ENCODE measurements around the gene USP24.
A peak's percentile ranks its signal among the peaks of the same experiment; 100 is the strongest.
"Not testable (repeated sequence)": the region's sequence is repeated elsewhere in the genome, so short reads cannot be mapped to it uniquely, and the experiment has no call there.

The USP24 gene

DNA sequence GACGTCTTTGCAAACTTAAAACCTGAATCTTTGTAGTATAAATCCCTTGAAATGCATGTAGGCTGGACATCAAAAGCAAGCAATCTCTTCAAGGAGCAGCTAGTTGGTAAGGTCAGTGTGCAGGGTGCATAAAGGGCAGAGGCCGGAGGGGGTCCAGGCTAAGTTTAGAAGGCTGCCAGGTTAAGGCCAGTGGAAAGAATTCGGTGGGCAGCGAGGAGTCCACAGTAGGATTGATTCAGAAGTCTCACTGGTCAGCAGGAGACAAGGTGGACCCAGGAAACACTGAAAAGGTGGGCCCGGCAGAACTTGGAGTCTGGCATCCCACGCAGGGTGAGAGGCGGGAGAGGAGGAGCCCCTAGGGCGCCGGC is 176.2 kb downstream of the USP24 start:
- Histone ChIP-seq H3K9me3 (ENCODE audit: insufficient read depth, low read depth, low read length) (no peaks in the 10 kb centered on the region), H3K4me1 (ENCODE audit: insufficient read depth, low read length) (peaks cover 7% of the 10 kb centered on the region), H3K27ac (ENCODE audit: low read length) (no peak overlapping the region), H3K36me3 (ENCODE audit: insufficient read depth, low read depth, low read length) (no peaks in the 10 kb centered on the region), H3K4me3 (ENCODE audit: low read length) (peak overlapping the region; percentile 71; the same call in 1 of the 2 replicates), H3K9ac (ENCODE audit: low read depth, low read length) (no peak overlapping the region; the same call in 1 of the 2 replicates), H3K27me3 (ENCODE audit: insufficient read depth, low read length) (peaks cover 50% of the 10 kb centered on the region)

DNA sequence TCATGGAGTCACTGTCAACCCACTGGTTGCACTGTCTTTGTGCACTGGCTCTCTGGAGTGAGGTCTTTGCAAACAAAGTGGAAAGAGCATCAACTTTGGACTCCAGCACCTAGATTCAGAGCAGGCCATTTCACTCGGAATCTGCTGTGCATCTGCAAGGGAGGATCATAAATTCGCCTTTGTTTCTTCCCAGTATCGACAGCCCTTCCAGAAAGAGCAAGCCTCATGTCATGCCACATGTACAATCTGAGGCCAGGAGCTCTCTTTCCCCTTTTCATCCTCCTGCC is 176.7 kb downstream of the USP24 start:
- Histone ChIP-seq H3K9ac (ENCODE audit: low read depth, low read length) (no peak overlapping the region), H3K4me1 (ENCODE audit: insufficient read depth, low read length) (peaks cover 7% of the 10 kb centered on the region), H3K36me3 (ENCODE audit: insufficient read depth, low read depth, low read length) (no peaks in the 10 kb centered on the region), H3K27ac (ENCODE audit: low read length) (no peak overlapping the region), H3K4me3 (ENCODE audit: low read length) (no peak overlapping the region), H3K9me3 (ENCODE audit: insufficient read depth, low read depth, low read length) (no peaks in the 10 kb centered on the region), H3K27me3 (ENCODE audit: insufficient read depth, low read length) (peaks cover 50% of the 10 kb centered on the region)

GRCh38 chr1:55037733-55038551 is 177.2 kb downstream of the USP24 start:
- no peak overlapping the region for H3K27ac ChIP-seq (ENCODE audit: low read length)
- H3K36me3 ChIP-seq (ENCODE audit: insufficient read depth, low read depth, low read length) = no peaks in the 10 kb centered on the region
- H3K4me1 ChIP-seq (ENCODE audit: insufficient read depth, low read length) = peaks cover 7% of the 10 kb centered on the region
- no peak overlapping the region for H3K4me3 ChIP-seq (ENCODE audit: low read length)
- peaks cover 50% of the 10 kb centered on the region for H3K27me3 ChIP-seq (ENCODE audit: insufficient read depth, low read length)
- no peaks in the 10 kb centered on the region for H3K9me3 ChIP-seq (ENCODE audit: insufficient read depth, low read depth, low read length)
- H3K9ac ChIP-seq (ENCODE audit: low read depth, low read length) = no peak overlapping the region

DNA sequence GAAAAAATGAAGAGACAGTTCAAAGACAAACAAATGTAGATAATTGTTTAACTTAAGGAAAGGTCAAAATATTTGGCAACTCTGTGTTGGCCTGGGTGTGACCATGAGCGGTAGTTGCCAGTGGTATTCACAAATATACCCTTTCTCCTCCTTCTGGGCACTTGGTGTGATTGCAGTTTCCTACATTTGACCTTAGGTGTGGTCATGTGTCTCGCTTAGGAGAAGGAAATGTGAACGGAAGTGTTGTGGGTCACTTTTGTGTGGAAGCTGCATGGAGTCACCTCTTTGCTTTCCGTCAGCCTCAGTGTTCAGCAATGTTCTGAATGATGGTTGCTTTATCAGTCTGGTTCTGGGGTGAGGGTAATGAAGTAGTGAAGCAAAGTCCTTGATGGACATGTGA is 179.3 kb downstream of the USP24 start:
- Histone ChIP-seq H3K36me3 (ENCODE audit: insufficient read depth, low read depth, low read length) (no peaks in the 10 kb centered on the region), H3K9me3 (ENCODE audit: insufficient read depth, low read depth, low read length) (no peaks in the 10 kb centered on the region), H3K4me3 (ENCODE audit: low read length) (no peak overlapping the region), H3K27me3 (ENCODE audit: insufficient read depth, low read length) (peaks cover 41% of the 10 kb centered on the region), H3K9ac (ENCODE audit: low read depth, low read length) (no peak overlapping the region), H3K4me1 (ENCODE audit: insufficient read depth, low read length) (peaks cover 7% of the 10 kb centered on the region), H3K27ac (ENCODE audit: low read length) (no peak overlapping the region)

GRCh38 chr1:55034476-55035133 is 180.6 kb downstream of the USP24 start:
- H3K4me3 ChIP-seq (ENCODE audit: low read length) = no peak overlapping the region
- H3K27me3 ChIP-seq (ENCODE audit: insufficient read depth, low read length) = peaks cover 28% of the 10 kb centered on the region
- no peak overlapping the region for H3K27ac ChIP-seq (ENCODE audit: low read length)
- H3K9ac ChIP-seq (ENCODE audit: low read depth, low read length) = no peak overlapping the region
- no peaks in the 10 kb centered on the region for H3K9me3 ChIP-seq (ENCODE audit: insufficient read depth, low read depth, low read length)
- H3K36me3 ChIP-seq (ENCODE audit: insufficient read depth, low read depth, low read length) = no peaks in the 10 kb centered on the region
- H3K4me1 ChIP-seq (ENCODE audit: insufficient read depth, low read length) = peaks cover 7% of the 10 kb centered on the region

DNA sequence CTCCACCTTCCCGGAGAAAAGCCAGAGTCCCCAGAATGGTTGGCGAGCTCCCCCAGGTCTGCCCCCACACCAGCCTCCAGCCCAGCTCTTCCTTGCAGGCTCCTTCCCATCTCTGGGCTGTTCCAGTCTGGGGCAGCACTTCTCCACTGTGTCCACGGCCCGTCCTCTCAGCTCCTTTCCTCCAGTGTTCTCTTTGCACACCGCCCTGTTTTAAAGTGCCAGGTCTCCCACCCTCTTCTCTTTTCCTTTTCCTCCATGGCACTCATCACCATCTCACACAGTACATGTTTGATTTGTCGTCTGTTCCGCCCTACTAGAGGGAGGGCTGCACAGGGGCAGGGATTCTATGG is 181.9 kb downstream of the USP24 start:
- no peaks in the 10 kb centered on the region for H3K4me1 ChIP-seq (ENCODE audit: insufficient read depth, low read length)
- H3K36me3 ChIP-seq (ENCODE audit: insufficient read depth, low read depth, low read length) = no peaks in the 10 kb centered on the region
- H3K9me3 ChIP-seq (ENCODE audit: insufficient read depth, low read depth, low read length) = no peaks in the 10 kb centered on the region
- no peak overlapping the region for H3K9ac ChIP-seq (ENCODE audit: low read depth, low read length)
- H3K27me3 ChIP-seq (ENCODE audit: insufficient read depth, low read length) = peaks cover 15% of the 10 kb centered on the region
- H3K4me3 ChIP-seq (ENCODE audit: low read length) = no peak overlapping the region
- no peak overlapping the region for H3K27ac ChIP-seq (ENCODE audit: low read length)

GRCh38 chr1:55031098-55031497 is 184.1 kb downstream of the USP24 start:
- not testable (repeated sequence) for H3K27me3 ChIP-seq (ENCODE audit: insufficient read depth, low read length)

GRCh38 chr1:55026682-55027081 is 188.5 kb downstream of the USP24 start:
- not testable (repeated sequence) for H3K4me3 ChIP-seq (ENCODE audit: low read length); H3K27me3 ChIP-seq (ENCODE audit: insufficient read depth, low read length); H3K27ac ChIP-seq (ENCODE audit: low read length); H3K4me1 ChIP-seq (ENCODE audit: insufficient read depth, low read length); H3K9me3 ChIP-seq (ENCODE audit: insufficient read depth, low read depth, low read length); H3K36me3 ChIP-seq (ENCODE audit: insufficient read depth, low read depth, low read length); H3K9ac ChIP-seq (ENCODE audit: low read depth, low read length)

More at GRCh38 chr1:55031098-55031497, 184.1 kb downstream of the USP24 start:
- H3K9me3 ChIP-seq (ENCODE audit: insufficient read depth, low read depth, low read length); H3K36me3 ChIP-seq (ENCODE audit: insufficient read depth, low read depth, low read length); H3K4me3 ChIP-seq (ENCODE audit: low read length); H3K4me1 ChIP-seq (ENCODE audit: insufficient read depth, low read length); H3K27ac ChIP-seq (ENCODE audit: low read length); H3K9ac ChIP-seq (ENCODE audit: low read depth, low read length): not testable (repeated sequence)

DNA sequence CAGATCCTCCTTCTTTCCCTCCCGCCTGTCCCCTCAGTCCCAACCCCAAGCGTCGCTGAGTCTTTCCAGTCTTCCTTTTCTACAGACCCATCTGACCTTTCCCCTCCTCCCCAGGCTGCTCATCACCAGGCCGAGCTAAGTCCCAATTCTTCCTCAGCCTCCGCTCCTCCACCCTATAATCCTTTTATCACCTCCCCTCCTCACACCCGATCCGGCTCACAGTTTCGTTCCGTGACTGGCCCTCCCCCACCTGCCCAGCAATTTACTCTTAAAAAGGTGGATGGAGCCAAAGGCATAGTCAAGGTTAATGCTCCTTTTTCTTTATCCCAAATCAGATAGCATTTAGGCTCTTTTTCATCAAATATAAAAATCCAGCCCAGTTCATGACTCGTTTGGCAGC is 191.0 kb downstream of the USP24 start:
- not testable (repeated sequence) for H3K4me3 ChIP-seq (ENCODE audit: low read length); H3K36me3 ChIP-seq (ENCODE audit: insufficient read depth, low read depth, low read length); H3K9ac ChIP-seq (ENCODE audit: low read depth, low read length); H3K9me3 ChIP-seq (ENCODE audit: insufficient read depth, low read depth, low read length); H3K27ac ChIP-seq (ENCODE audit: low read length); H3K4me1 ChIP-seq (ENCODE audit: insufficient read depth, low read length); H3K27me3 ChIP-seq (ENCODE audit: insufficient read depth, low read length)

- Histone ChIP-seq H3K36me3 (ENCODE audit: insufficient read depth, low read depth, low read length) (no peaks in the 10 kb centered on the region), H3K9me3 (ENCODE audit: insufficient read depth, low read depth, low read length) (no peaks in the 10 kb centered on the region), H3K9ac (ENCODE audit: low read depth, low read length) (peak overlapping the region; percentile 28; the same call in 1 of the 2 replicates), H3K4me1 (ENCODE audit: insufficient read depth, low read length) (peaks cover 3% of the 10 kb centered on the region; the same call in 1 of the 2 replicates), H3K27ac (ENCODE audit: low read length) (no peak overlapping the region), H3K4me3 (ENCODE audit: low read length) (no peak overlapping the region), H3K27me3 (ENCODE audit: insufficient read depth, low read length) (no peaks in the 10 kb centered on the region)
These were observed 193.1 kb downstream of the USP24 start for GRCh38 chr1:55021942-55022546.

GRCh38 chr1:55018395-55018794 is 196.8 kb downstream of the USP24 start:
- Histone ChIP-seq H3K27me3 (ENCODE audit: insufficient read depth, low read length) (peaks cover 7% of the 10 kb centered on the region; the same call in 1 of the 2 replicates), H3K4me1 (ENCODE audit: insufficient read depth, low read length) (peaks cover 3% of the 10 kb centered on the region; the same call in 1 of the 2 replicates), H3K4me3 (ENCODE audit: low read length) (no peak overlapping the region), H3K9ac (ENCODE audit: low read depth, low read length) (no peak overlapping the region), H3K27ac (ENCODE audit: low read length) (no peak overlapping the region), H3K9me3 (ENCODE audit: insufficient read depth, low read depth, low read length) (no peaks in the 10 kb centered on the region), H3K36me3 (ENCODE audit: insufficient read depth, low read depth, low read length) (no peaks in the 10 kb centered on the region)
